M059J (cell line): ENCODE measurements around the gene CROCC2. TPM values are rescaled to one million over a fixed set of nuclear protein-coding genes. Genes with fewer than 3 reads are reported as not detected.

Source experiments
- DNase-seq: peaks from one replicate; pipeline ENCODE4 v3.0.0-alpha.2; 2012; ENCODE audit warnings: low read depth
- total RNA-seq: library from RNA; depleted of rRNA; stranded (reverse); fragments of >200 nt; shearing (Covaris generic); gene quantifications from 2 replicates; pipeline ENCODE4 v1.2.3, GENCODE V29; 2014; rRNA removed

CROCC2 gene
- total RNA-seq, 1 experiment from 2014 or later = not detected

- DNase-seq = no peak
Observed at GRCh38 chr2:241036964-241037421, 130.9 kb downstream of the CROCC2 start.

- no peak for DNase-seq
Observed at GRCh38 chr2:241037498-241037897, 131.4 kb downstream of the CROCC2 start.

GRCh38 chr2:241038374-241039180, 132.4 kb downstream of the CROCC2 start:
- no peak for DNase-seq

- no peak for DNase-seq
Observed at GRCh38 chr2:241039416-241039815, 133.3 kb downstream of the CROCC2 start.

- no peak for DNase-seq
Observed at GRCh38 chr2:241040081-241040803, 134.1 kb downstream of the CROCC2 start.

- no peak for DNase-seq
Observed at GRCh38 chr2:241041589-241042158, 135.5 kb downstream of the CROCC2 start.

Other genes starting within 250 kb of the CROCC2 start
- not detected in 2 replicates for gene AQP12B, start 223.5 kb upstream of the CROCC2 start, total RNA-seq
- gene AQP12A, start 214.5 kb upstream of the CROCC2 start, total RNA-seq = not detected in 2 replicates
- not detected in 2 replicates for gene KIF1A, start 86.1 kb upstream of the CROCC2 start, total RNA-seq
- gene AGXT, start 37.5 kb upstream of the CROCC2 start, total RNA-seq = not detected in 2 replicates
- not detected in 2 replicates for gene MAB21L4, start 10.2 kb upstream of the CROCC2 start, total RNA-seq
- 1.3 and 2.2 TPM in 2 replicates for gene SNED1, start 92.3 kb downstream of the CROCC2 start, total RNA-seq
- 9.0 and 12.3 TPM in 2 replicates for gene MTERF4, start 196.0 kb downstream of the CROCC2 start, total RNA-seq
- 5.8 and 9.6 TPM in 2 replicates for gene PASK, start 243.1 kb downstream of the CROCC2 start, total RNA-seq
- gene PPP1R7, start 244.1 kb downstream of the CROCC2 start, total RNA-seq = 59.2 and 60.7 TPM in 2 replicates